Transverse colon (tissue), 4 donors: ENCODE results near the gene UBIAD1. TPM values are rescaled to one million over a fixed set of nuclear protein-coding genes. Genes with fewer than 3 reads are reported as not detected.
"Not testable (repeated sequence)": the region's sequence is repeated elsewhere in the genome, so short reads cannot be mapped to it uniquely, and the experiment has no call there.

Source experiments
- DNase-seq: peaks from one replicate; pipeline ENCODE4 v3.0.0-alpha.2; 2019
- H3K27ac ChIP-seq, 4 donors: fragments of 200-600 bp; sonication (generic); 2 replicates each; pipeline ENCODE4 v1.5.1; 2016 to 2018; ENCODE audit warnings: inconsistent platforms in 4 of 4
- H3K27me3 ChIP-seq: fragments of 200-600 bp; sonication (generic); 2 replicates; pipeline ENCODE4 v1.5.1; 2017; ENCODE audit warnings: inconsistent platforms
- H3K36me3 ChIP-seq, 4 donors: fragments of 200-600 bp; sonication (generic); 2 replicates each; pipeline ENCODE4 v1.5.1; 2017 to 2019; ENCODE audit warnings: inconsistent platforms in 4 of 4
- H3K4me1 ChIP-seq, 4 donors: fragments of 200-600 bp; sonication (generic); 2 replicates each; pipeline ENCODE4 v1.5.1; 2017 to 2020; ENCODE audit warnings: inconsistent platforms in 4 of 4
- H3K4me3 ChIP-seq, 4 donors: fragments of 200-600 bp; sonication (generic); 1 replicate in 1 of 4; 2 replicates in 3 of 4; pipeline versions ENCODE4 v1.5.1 to v1.6.1; 2017 to 2019; ENCODE audit warnings: inconsistent platforms in 4 of 4
- H3K9me3 ChIP-seq, 2 donors: fragments of 200-600 bp; sonication (generic); 2 replicates each; pipeline ENCODE4 v1.5.1; 2017 to 2019; ENCODE audit warnings: inconsistent platforms in 2 of 2
- EP300 ChIP-seq: sonication (generic); formaldehyde crosslinking; IDR thresholded peaks from one replicate; pipeline ENCODE4 v1.6.1; 2017; ENCODE audit warnings: antibody characterized with exemption, low read depth
- POLR2A ChIP-seq: fragments of 450-650 bp; IDR thresholded peaks from one replicate; pipeline ENCODE4 v1.6.1; 2016; ENCODE audit warnings: antibody characterized with exemption, mild to moderate bottlenecking, moderate library complexity
- POLR2AphosphoS5 ChIP-seq, 3 donors: sonication (generic); formaldehyde crosslinking; IDR thresholded peaks; one replicate each; pipeline ENCODE4 v1.6.1; 2016; ENCODE audit warnings: antibody characterized with exemption in 3 of 3
- WGBS, 2 donors: methylation state at CpG; one replicate each; pipeline ENCODE4 v1.1.5; 2018; ENCODE audit warnings: low coverage in 1 of 2; 5-methylcytosine and 5-hydroxymethylcytosine counted together
- in situ Hi-C, 4 donors: fragments of 200-750 bp; cut with MboI; loops; one replicate each; pipeline versions ENCODE4 v1.15.0 to v1.15.1; 2017; ENCODE audit warnings: low sequenced_read_pairs in 3 of 4, low pct_ligation_motif_present in 1 of 4, low pct_unique_long_range_greater_than_20kb in 1 of 4
- intact Hi-C: fragments of 100-400 bp; cut with DNase I; formaldehyde crosslinking; loops from one replicate; pipeline ENCODE4 v1.15.1; 2023; ENCODE audit warnings: low total_unique reads
- total RNA-seq, 4 donors: library from RNA; depleted of rRNA; stranded (reverse); fragments of >200 nt; gene quantifications; one replicate each; pipeline ENCODE4 v1.1.0, GENCODE V29; 2016
- TF ChIP-seq, protein P1 (sequence below), 5 experiments: fragments of 200-600 bp in 3 of 5; fragments of 450-650 bp in 2 of 5; sonication (generic) in 3 of 5; IDR thresholded peaks; 1 replicate in 2 of 5; 2 replicates in 3 of 5; pipeline ENCODE4 v1.5.1; 2016 to 2017; ENCODE audit warnings: antibody characterized with exemption in 5 of 5, inconsistent platforms in 3 of 5, mild to moderate bottlenecking in 2 of 5, moderate library complexity in 1 of 5

The UBIAD1 gene
- total RNA-seq, 4 donors from 2014 or later = 8.6 to 12.3 (median 10.8) TPM

DNA sequence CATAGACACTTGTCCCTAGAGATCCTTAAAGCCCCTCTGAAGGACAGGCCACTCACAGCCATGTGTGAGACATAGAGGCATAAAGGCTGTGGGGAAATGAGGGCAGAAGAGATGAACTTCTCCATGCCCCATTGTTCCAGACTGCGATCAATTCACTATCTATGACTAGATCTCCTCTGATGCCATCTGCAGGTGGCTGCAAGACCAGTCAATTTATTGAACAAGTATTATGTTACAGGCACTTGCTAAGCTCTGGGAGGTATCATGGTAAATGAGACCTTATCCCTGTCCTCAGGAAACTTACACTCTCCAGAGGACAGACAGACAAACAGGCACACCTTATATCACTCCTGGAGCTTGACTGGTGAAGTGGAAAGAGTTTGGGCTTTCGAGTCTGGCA lies 22.9 kb downstream of the UBIAD1 start:
- no peaks in the 10 kb centered on the region for H3K36me3 ChIP-seq
- no peak overlapping the region for H3K27ac ChIP-seq
- H3K27me3 ChIP-seq = no peaks in the 10 kb centered on the region
- H3K4me1 ChIP-seq = no peaks in the 10 kb centered on the region
- in situ Hi-C loops = no loop called here
- H3K9me3 ChIP-seq = no peaks in the 10 kb centered on the region
- WGBS, 2 donors = 91 to 100% methylated on average over 1 to 2 of the region's 2 CpGs
- TF ChIP-seq EP300 = no peak
- TF ChIP-seq, protein P1, sequence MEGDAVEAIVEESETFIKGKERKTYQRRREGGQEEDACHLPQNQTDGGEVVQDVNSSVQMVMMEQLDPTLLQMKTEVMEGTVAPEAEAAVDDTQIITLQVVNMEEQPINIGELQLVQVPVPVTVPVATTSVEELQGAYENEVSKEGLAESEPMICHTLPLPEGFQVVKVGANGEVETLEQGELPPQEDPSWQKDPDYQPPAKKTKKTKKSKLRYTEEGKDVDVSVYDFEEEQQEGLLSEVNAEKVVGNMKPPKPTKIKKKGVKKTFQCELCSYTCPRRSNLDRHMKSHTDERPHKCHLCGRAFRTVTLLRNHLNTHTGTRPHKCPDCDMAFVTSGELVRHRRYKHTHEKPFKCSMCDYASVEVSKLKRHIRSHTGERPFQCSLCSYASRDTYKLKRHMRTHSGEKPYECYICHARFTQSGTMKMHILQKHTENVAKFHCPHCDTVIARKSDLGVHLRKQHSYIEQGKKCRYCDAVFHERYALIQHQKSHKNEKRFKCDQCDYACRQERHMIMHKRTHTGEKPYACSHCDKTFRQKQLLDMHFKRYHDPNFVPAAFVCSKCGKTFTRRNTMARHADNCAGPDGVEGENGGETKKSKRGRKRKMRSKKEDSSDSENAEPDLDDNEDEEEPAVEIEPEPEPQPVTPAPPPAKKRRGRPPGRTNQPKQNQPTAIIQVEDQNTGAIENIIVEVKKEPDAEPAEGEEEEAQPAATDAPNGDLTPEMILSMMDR (IDR thresholded peaks at IDR 0.05) = no peak
- TF ChIP-seq POLR2AphosphoS5 (IDR thresholded peaks at IDR 0.05) = no peak
- TF ChIP-seq POLR2A = no peak
- no peak overlapping the region for H3K4me3 ChIP-seq
- no peak for DNase-seq
- intact Hi-C loops = no loop called here

DNA sequence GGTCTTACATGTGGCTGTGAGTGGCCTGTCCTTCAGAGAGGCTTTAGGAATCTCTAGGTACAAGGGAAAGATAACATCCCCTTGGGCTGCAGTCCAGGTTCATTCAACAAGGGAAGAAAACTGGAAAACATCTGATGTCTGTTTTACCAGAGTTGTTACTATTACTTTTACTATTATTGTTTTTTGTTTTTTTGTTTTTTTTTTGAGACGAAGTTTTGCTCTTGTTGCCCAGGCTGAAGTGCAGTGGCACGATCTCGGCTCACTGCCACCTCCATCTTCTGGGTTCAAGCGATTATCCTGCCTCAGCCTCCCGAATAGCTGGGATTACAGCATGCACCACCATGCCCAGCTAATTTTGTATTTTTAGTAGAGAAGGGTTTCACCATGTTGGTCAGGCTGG lies 24.8 kb downstream of the UBIAD1 start:
- H3K9me3 ChIP-seq, intact Hi-C loops, DNase-seq, H3K4me3 ChIP-seq, H3K27me3 ChIP-seq, H3K27ac ChIP-seq, H3K36me3 ChIP-seq, in situ Hi-C loops, H3K4me1 ChIP-seq: not testable (repeated sequence)
- WGBS, 2 donors = 90% methylated on average over 5 of the region's 5 CpGs; no CpG with 5 or more reads in 1 of the 2 donors

DNA sequence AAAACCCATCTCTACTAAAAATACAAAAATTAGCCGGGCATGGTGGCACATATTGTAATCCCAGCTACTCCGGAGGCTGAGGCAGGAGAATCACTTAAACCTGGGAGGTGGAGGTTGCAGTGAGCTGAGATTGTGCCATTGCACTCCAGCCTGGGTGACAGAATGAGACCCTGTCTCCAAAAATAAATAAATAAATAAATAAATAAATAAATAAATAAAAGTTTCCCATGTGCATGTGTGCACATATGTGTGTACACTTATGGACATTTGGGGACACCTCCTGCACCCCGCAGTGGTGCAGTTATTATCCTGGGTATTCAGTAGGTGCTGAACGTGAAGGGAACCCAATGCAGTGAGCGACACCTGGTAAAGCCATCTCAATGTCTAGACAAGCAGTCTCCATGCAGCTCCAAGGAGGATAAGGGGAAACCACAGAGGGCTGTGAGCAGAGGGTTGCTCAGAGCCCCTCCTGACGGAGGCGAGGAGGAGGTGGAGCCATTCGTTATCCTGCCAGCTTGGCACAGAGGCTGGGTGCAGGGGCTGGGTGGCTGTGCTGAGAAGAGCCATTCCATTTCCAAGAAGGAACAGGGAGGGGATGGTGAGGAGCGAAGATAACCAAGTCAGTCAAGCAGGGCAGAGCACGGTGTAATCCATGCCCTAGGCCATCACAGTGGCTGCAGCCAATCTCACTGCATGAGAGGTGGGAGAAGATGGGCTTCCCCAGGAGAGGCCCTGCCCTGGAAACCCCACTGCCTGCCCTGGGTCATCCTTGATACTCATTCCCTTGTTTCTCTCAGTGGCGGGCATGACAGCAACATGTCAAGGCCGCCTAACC lies 25.6 kb downstream of the UBIAD1 start:
- Histone ChIP-seq H3K9me3 (no peaks in the 10 kb centered on the region), H3K36me3 (no peaks in the 10 kb centered on the region), H3K27me3 (no peaks in the 10 kb centered on the region), H3K27ac (no peak overlapping the region), H3K4me1 (no peaks in the 10 kb centered on the region), H3K4me3 (no peak overlapping the region)
- TF ChIP-seq POLR2AphosphoS5 (IDR thresholded peaks at IDR 0.05) (no peak), POLR2A (no peak), EP300 (no peak)
- TF ChIP-seq, protein P1 (IDR thresholded peaks at IDR 0.05) = no peak
- 88 to 90% methylated on average over 3 to 12 of the region's 12 CpGs for WGBS, 2 donors
- DNase-seq = no peak
- in situ Hi-C loops = no loop called here
- intact Hi-C loops = no loop called here

DNA sequence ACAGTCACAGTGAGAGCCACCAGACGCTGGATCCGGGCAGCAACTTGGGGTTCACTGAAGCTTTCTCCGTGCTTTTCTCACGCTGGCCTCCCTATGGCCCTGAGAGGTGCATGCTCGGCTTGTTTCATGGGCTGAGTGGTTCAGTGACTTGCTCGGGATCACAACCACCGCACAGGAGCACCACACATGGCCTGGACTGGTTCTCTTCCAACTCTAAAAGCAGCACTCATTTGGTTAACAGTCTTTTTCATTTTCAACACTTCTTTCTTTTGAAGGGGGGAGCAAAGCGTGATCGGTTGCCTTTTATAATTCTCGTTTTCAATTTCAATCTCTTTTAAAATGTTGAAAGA lies 26.2 kb downstream of the UBIAD1 start:
- H3K27ac ChIP-seq = no peak overlapping the region
- H3K9me3 ChIP-seq = no peaks in the 10 kb centered on the region
- H3K4me1 ChIP-seq = no peaks in the 10 kb centered on the region
- DNase-seq = no peak
- H3K36me3 ChIP-seq = no peaks in the 10 kb centered on the region
- TF ChIP-seq POLR2A (no peak), POLR2AphosphoS5 (IDR thresholded peaks at IDR 0.05) (no peak), EP300 (no peak)
- TF ChIP-seq, protein P1 (IDR thresholded peaks at IDR 0.05) = no peak
- no peak overlapping the region for H3K4me3 ChIP-seq
- no peaks in the 10 kb centered on the region for H3K27me3 ChIP-seq
- intact Hi-C loops = no loop called here
- in situ Hi-C loops = no loop called here
- WGBS, 2 donors = 47 to 64% methylated on average over 9 to 10 of the region's 10 CpGs

DNA sequence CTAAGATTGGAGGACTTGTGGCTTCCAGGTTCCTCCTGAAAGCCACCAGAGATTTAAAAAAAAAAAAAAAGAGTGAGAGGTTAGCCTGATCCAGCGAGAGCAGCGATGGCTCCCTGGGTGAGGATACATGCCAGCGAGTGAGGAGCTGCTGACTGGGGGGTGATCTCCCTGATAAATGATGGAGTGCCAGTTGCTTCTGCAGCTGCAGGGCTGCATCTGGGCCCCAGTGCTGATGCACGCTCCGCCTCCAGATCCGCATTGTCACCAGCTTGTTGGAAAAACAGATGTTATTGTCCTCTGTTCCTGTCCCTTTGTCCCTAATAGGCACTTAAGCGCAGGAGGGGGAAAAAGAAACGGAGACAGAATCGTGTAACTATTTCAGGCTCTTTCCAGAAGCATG lies 28.6 kb downstream of the UBIAD1 start:
- WGBS, 2 donors = 79 to 86% methylated on average over 3 to 9 of the region's 9 CpGs
- intact Hi-C loops (no loop called here), in situ Hi-C loops (no loop called here)
- Histone ChIP-seq H3K9me3 (no peaks in the 10 kb centered on the region), H3K4me3 (no peak overlapping the region), H3K36me3 (no peaks in the 10 kb centered on the region), H3K4me1 (no peaks in the 10 kb centered on the region), H3K27me3 (no peaks in the 10 kb centered on the region), H3K27ac (no peak overlapping the region)
- TF ChIP-seq EP300 = no peak
- no peak for TF ChIP-seq POLR2A
- no peak for TF ChIP-seq POLR2AphosphoS5 (IDR thresholded peaks at IDR 0.05)
- TF ChIP-seq, protein P1 (IDR thresholded peaks at IDR 0.05) = no peak
- DNase-seq = no peak
